HG02763 (cell line): Measurements from ENCODE around the gene KIF21B.

Experiments
- ATAC-seq: cut with Tn5 transposase; IDR thresholded peaks from one replicate; pipeline ENCODE4 v1.9.1; 2021; ENCODE audit warnings: mild to moderate bottlenecking, moderate library complexity; ENCODE audit not compliant: unreplicated experiment

KIF21B gene

DNA sequence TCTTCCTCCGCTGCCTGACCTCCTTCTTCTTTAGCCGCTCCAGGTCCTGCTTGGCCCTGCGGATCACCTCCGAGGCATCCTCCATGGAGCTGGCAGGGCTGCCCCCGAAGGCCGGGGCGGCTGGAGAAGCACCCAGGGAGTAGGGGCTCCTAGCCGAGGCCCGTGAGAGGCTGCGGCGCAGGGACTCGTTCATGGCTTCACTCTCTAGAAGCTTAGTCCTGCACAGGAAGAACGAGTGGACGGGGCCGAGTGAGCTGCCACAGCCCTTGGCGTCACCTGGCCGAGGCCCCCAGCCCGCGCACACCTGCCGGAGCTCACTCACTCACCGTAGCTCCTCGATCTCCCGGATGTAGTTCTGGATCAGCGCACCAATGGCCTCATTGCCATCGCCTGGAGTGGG, 23.1 kb downstream of the KIF21B start:
- ATAC-seq, result no peak

- ATAC-seq, result no peak
These were observed 23.8 kb downstream of the KIF21B start for GRCh38 chr1:200999667-201000066.

DNA sequence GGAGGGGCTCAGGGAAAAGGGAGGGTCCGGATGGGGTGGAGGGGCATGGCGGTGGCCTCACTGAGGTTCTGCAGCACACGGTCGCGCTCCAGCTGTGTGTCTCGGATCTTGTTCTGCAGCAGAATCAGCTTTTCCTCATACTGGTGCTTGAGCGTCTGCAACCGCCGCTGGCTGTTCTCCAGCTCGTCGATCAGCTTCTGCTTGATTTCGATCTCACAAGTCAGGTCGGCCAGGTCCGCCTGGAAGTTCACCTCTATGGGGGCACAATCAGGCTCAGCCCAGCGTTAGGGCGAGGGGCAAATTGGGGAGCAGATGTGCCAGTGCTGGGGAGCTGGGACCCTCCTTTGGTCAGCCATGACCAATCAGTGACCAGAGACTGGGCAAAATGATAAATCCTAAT, 25.2 kb downstream of the KIF21B start:
- no peak for ATAC-seq

GRCh38 chr1:200992382-200993048, 31.0 kb downstream of the KIF21B start:
- no peak for ATAC-seq

DNA sequence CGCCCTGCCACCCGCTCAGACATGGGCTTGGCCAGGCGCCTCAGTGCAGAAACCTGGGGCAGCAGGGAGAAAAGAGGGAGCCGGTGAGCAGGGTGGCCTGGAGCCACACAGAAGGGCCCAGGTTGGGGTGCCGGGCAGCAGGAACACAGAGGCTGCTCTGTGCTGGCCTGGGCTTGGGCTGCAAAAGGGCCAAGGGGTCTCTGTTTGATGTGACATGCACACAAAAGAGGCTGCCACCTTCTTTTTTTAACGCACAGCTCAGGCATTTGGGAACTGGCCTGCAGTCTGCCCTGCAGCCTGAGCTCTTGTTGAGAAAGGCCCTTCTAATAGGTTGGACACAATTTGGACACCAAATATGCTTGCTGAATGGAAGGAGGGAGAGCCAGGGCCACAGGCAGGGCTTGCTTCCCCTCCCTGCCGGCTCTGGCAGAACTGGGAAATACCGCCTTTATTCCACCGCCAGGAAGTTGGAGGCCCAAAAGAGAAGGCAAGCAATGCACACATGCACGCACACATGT, 32.4 kb downstream of the KIF21B start:
- ATAC-seq, result no peak

DNA sequence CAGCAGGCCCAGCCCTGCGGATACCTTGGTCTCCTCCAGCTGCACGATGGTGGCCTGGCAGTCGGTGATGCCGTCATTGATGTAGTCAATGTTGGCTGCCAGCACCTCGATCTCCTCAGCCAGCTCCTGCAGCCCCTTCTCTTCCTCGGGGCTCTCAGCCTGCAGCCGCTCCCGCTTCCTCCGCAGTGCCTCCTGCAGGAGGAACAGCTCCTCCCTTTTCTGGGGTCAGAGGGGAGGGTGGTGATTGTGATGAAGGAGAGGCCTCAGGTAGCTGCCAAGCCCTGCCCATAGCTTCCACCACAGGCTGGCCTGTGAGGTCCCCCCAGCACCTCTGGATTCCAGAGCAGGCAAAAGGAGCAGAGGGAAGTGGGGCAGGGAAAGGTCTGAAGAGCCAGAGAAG, 33.4 kb downstream of the KIF21B start:
- ATAC-seq, result no peak

GRCh38 chr1:200989337-200989736, 34.2 kb downstream of the KIF21B start:
- ATAC-seq, result no peak

- ATAC-seq, result no peak
These were observed 34.8 kb downstream of the KIF21B start for GRCh38 chr1:200988693-200989092.

DNA sequence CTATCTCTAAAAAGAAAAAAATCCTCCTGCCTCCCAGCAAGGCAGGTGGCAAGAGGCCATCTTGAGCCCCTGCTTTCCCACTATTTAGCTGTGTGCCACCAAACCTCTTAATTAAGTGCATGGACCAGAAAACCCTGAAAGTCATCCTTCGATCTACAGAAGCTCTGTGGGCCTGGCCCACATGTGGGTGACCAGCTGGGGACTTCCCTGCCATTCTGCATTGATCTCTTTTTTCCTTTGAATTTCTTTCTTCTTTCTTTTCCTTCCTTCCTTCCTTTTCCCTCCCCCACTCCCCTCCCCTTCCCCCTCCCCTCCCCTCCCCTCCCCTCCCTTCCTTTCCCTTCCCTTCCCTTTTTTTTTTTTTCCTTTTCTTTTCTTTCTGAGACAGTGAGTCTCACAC, 38.0 kb downstream of the KIF21B start:
- no peak for ATAC-seq

DNA sequence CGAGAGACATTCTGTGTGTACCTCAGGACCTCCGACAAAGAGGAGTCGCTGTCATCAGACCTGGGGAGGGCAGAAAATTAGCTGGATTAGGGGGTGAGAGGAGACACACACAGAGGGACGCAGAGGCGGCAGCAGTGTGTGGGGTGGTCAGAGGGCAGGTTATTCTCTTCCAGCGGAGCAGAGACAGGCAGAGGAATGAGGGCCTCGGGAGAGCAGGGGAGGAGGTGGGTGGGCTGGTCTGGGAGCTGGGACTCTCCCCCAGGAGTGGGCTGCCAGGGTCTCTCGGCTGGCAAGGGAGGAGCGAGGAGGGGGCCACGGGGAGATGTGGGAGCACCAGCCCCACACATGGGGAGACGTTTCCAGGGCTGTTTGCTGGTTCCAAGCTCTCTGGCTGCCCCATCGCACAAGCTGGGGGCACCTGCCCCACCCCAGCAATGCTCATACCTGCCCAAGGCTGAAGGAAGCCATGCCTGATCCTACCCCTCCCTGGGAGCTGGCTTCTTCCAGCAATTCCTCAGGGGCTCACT, 40.4 kb downstream of the KIF21B start:
- ATAC-seq, result no peak

DNA sequence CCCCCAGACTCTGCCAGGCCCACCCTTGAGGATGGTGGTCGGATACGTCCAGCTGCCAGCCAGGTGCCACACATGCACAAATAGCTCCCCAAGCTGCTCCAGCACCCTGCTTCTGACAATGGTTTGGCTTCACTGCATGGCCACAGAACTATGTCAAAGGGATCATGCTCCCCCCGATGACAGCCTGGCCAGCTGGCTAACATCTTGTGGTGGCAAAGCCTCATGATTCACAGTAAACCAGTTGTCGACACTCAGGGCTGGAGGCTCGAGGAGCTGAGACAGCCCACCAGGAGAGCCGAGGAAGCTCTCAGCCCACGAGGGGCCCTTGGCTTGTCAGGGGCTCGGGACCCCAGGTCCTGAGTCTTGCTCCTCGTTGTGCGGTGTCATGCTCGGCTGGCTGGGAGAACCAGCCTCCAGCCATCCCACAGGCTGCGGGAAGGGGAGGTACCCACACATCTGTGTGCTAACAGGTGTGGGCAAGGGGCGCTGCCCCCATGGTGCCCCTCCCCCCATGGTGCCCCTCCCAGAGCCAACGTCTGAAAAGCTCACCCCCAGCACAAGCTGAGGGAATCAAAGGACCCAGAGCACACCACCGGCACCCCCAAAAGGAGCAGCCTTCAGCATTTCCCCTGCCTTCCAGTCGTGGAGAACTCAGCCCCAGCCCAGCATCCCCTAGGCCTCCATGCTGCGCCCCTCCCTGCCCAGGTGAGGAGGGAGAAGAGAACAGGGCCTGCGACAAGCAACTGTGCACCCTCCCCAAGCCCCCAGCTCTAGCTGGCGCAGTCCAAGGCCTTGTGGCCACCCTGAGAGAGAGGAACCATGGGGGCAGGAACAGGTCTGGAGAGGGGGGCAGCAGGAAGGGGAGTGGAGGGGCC, 41.2 kb downstream of the KIF21B start:
- ATAC-seq, result no peak

DNA sequence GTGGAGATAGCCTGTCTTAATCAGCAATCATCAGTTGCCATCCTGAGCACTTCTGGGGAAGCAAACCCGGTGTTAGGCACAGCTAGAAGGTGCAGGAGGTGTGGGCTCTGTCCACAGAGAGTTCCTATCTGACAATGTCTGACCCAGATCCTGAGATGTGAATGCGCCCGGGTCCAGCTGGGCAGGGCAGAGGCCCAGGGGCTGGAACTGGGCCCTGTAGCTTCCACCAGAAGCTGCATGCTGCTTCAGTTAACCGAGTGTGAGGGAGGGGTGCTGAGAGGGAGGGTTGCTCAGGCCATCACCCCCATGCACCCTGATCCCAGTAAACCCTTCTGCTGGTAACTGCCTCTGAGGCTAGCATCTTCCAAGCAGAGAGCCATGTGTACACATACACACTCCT, 42.2 kb downstream of the KIF21B start:
- no peak for ATAC-seq

DNA sequence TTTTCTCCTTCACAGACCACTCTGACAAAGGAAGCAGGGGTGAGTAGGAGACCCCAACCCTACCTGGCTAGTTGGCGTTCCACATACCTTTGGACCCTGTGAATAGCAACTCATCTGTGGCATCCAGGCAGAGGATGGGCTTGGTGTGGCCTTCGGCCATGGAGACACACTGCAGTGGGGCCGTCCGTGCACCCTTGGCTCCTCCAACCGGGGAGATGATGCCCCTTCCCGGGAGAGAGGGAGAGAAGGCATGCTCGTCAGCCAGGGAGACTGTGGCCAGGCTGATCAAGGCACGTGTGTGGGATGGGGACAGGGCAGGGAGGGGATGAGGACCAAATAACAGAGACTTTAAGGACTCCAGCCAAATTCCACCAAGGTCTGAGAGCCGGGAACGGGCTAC, 42.6 kb downstream of the KIF21B start:
- no peak for ATAC-seq

GRCh38 chr1:200980452-200980772, 43.1 kb downstream of the KIF21B start:
- ATAC-seq, result no peak

- no peak for ATAC-seq
These were observed 43.7 kb downstream of the KIF21B start for GRCh38 chr1:200979574-200980451.

DNA sequence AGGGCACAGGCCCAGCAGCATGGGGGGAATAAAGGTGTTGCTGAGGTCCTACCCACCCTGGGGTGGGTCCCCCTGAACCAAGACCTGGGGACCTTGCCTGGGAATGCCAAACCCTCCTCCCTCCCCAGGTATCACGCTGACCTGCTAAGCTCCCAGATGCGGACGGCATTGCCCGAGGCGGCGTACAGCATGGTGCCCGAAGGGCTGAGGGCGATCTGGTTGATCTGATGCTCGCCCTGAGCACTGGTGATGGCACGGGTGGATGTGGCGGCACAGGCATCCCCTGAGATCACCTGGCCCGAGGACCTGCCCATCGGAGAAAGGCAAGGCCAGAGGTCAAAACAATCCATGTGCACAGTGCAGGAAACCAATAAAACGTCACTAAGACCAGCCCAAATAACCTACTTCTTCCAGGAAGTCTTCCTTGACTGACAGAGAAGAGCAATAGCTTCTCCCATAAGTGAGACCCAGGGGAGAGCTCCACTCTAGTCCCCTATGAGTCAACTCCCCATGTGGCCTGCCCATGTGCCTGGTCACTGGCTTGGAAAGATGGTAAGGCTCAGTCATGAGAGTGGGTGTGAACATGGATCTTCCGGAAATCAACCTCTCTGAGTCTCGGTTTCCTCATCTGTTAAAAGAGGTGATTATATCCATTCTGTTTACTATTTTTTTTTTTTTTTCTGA, 46.3 kb downstream of the KIF21B start:
- ATAC-seq, result no peak

- no peak for ATAC-seq
These were observed 46.9 kb downstream of the KIF21B start for GRCh38 chr1:200976634-200977033.

- ATAC-seq, result no peak
These were observed 48.1 kb downstream of the KIF21B start for GRCh38 chr1:200975458-200975857.

DNA sequence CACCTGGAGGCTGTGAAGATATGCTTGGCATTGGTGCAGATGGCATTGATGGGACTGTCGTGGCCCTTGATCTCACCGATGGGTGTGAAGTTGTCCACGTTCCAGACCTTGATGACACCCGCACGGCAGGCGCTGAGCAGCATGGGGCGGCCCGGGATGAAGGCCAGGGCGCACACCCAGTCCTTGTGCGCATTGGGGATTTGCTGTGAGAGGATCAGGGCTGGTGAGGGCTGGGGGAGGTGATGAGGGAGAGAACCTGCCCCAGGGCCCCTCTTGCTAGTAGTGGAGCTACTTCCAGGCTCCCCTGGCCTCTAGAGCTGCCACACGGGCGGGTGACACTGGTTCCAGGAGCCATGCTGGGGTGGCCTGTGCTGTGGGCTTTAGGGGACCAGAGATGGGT, 48.8 kb downstream of the KIF21B start:
- ATAC-seq, result no peak

- no peak for ATAC-seq
These were observed 49.4 kb downstream of the KIF21B start for GRCh38 chr1:200973937-200974657.
